ENCODE data around the gene ARHGAP8.

- TF ChIP-seq POLR2A (IDR thresholded peaks at IDR 0.05; ENCODE audit: low read depth, low read length) (no peak), POLR2AphosphoS5 (IDR thresholded peaks at IDR 0.05; ENCODE audit: low read depth, low read length) (no peak)
Observed at GRCh38 chr22:44804327-44804726, 52.0 kb downstream of the ARHGAP8 start.

Measured in GM12892 (cell line).